Mesendoderm (in vitro differentiated cells): ENCODE measurements around the gene MCRIP2.

Experiments used
- DNase-seq: peaks from one replicate; pipeline ENCODE4 v3.0.0; 2013
- H2AK5ac ChIP-seq: 2 replicates; pipeline ENCODE4 v1.6.1; 2013; ENCODE audit warnings: low read length, inconsistent platforms
- H2BK120ac ChIP-seq: 2 replicates; pipeline ENCODE4 v1.6.1; 2013; ENCODE audit warnings: low read depth, mild to moderate bottlenecking, low read length, moderate library complexity, mixed read lengths
- H2BK15ac ChIP-seq: replicated peaks from 2 replicates; pipeline ENCODE4 v1.6.1; 2013; ENCODE audit warnings: low read depth, mild to moderate bottlenecking, moderate library complexity
- H2BK5ac ChIP-seq: 2 replicates; pipeline ENCODE4 v1.6.1; 2013; ENCODE audit warnings: low read length, inconsistent platforms
- H3K18ac ChIP-seq: 2 replicates; pipeline ENCODE4 v1.6.1; 2013; ENCODE audit warnings: mild to moderate bottlenecking, low read length, mixed read lengths
- H3K23ac ChIP-seq: one replicate; pipeline ENCODE4 v1.6.1; 2013; ENCODE audit warnings: low read length
- H3K27ac ChIP-seq: 2 replicates; pipeline ENCODE4 v1.5.1; 2013; ENCODE audit warnings: low read depth, mild to moderate bottlenecking, inconsistent platforms, low read length, moderate library complexity
- H3K27me3 ChIP-seq: 2 replicates; pipeline ENCODE4 v1.6.1; 2013; ENCODE audit warnings: low read length, control low read depth, mild to moderate bottlenecking, inconsistent platforms; ENCODE audit not compliant: insufficient read depth, poor library complexity
- H3K36me3 ChIP-seq: 2 replicates; pipeline ENCODE4 v1.6.1; 2013; ENCODE audit warnings: low read length, inconsistent platforms; ENCODE audit not compliant: control insufficient read depth, insufficient read depth
- H3K4ac ChIP-seq: one replicate; pipeline ENCODE4 v1.6.1; 2013; ENCODE audit warnings: low read depth, mild to moderate bottlenecking, low read length, moderate library complexity
- H3K4me1 ChIP-seq: 2 replicates; pipeline ENCODE4 v1.6.1; 2013; ENCODE audit warnings: low read depth, low read length, inconsistent platforms; ENCODE audit not compliant: control insufficient read depth
- H3K4me2 ChIP-seq: 2 replicates; pipeline ENCODE4 v1.6.1; 2013; ENCODE audit warnings: low read length
- H3K4me3 ChIP-seq: 2 replicates; pipeline ENCODE4 v1.5.1; 2013; ENCODE audit warnings: mild to moderate bottlenecking, low read length
- H3K56ac ChIP-seq: one replicate; pipeline ENCODE4 v1.6.1; 2013; ENCODE audit warnings: low read length
- H3K79me1 ChIP-seq: 2 replicates; pipeline ENCODE4 v1.6.1; 2013; ENCODE audit warnings: low read length, inconsistent platforms
- H3K79me2 ChIP-seq: 2 replicates; pipeline ENCODE4 v1.6.1; 2013; ENCODE audit warnings: mild to moderate bottlenecking, low read length; ENCODE audit not compliant: control insufficient read depth, insufficient read depth
- H3K9ac ChIP-seq: 2 replicates; pipeline ENCODE4 v1.6.1; 2013; ENCODE audit warnings: low read length, inconsistent platforms
- H4K5ac ChIP-seq: one replicate; pipeline ENCODE4 v1.6.1; 2013; ENCODE audit warnings: low read length
- H4K8ac ChIP-seq: one replicate; pipeline ENCODE4 v1.6.1; 2013; ENCODE audit warnings: low read depth, mild to moderate bottlenecking, control low read depth, low read length, moderate library complexity
- WGBS: extraction: QIAGEN DNeasy Blood & Tissue Kit; methylation state at CpG from one replicate; pipeline ENCODE4 v1.1.7; 2013; ENCODE audit warnings: low lambda C conversion rate, missing lambda C conversion rate; ENCODE audit not compliant: insufficient coverage; ENCODE audit errors: extremely low coverage; 5-methylcytosine and 5-hydroxymethylcytosine counted together

MCRIP2 gene

DNA sequence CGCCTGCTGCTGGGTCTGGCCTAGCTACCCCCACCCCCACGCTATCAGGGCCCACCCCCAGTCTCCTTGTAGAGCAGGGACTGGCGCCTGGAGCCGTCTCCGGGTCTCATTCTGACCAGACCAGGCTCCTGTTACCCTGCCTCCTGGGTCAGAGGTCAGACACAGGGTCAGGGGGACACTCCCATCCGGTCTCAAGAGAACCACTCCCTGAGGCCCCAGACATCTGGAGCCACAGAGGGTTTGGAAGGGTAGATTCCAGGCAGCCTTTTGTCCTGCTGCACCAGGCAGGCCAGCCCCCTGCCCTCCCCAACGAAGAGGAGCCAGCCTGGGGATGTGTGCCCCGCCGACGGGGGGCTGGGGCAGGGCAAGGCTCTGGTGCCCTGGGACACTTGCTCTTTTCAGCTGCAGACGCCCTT lies 11.8 kb upstream of the MCRIP2 start:
- H3K36me3 ChIP-seq = no peaks in the 10 kb centered on the region
- no CpG with 5 or more reads among the region's 11 CpGs for WGBS
- H3K18ac ChIP-seq = no peak overlapping the region
- peak overlapping the region; percentile 41 for H3K27ac ChIP-seq
- no peak overlapping the region for H4K5ac ChIP-seq
- no peak overlapping the region for H3K4ac ChIP-seq
- H3K27me3 ChIP-seq = no peaks in the 10 kb centered on the region
- peak overlapping the region; percentile 77 for H3K56ac ChIP-seq
- peak overlapping the region; percentile 22 for H3K9ac ChIP-seq
- peak; percentile 51 for DNase-seq
- H3K4me2 ChIP-seq = no peak overlapping the region
- no peak overlapping the region for H3K4me3 ChIP-seq
- H2BK5ac ChIP-seq = no peak overlapping the region
- H3K79me2 ChIP-seq = no peaks in the 10 kb centered on the region
- H3K23ac ChIP-seq = no peak overlapping the region
- no peak overlapping the region for H2AK5ac ChIP-seq
- H4K8ac ChIP-seq = no peak overlapping the region
- no peaks in the 10 kb centered on the region for H3K79me1 ChIP-seq
- no peak overlapping the region for H2BK120ac ChIP-seq
- no peak overlapping the region for H2BK15ac ChIP-seq
- peaks cover 6% of the 10 kb centered on the region for H3K4me1 ChIP-seq

DNA sequence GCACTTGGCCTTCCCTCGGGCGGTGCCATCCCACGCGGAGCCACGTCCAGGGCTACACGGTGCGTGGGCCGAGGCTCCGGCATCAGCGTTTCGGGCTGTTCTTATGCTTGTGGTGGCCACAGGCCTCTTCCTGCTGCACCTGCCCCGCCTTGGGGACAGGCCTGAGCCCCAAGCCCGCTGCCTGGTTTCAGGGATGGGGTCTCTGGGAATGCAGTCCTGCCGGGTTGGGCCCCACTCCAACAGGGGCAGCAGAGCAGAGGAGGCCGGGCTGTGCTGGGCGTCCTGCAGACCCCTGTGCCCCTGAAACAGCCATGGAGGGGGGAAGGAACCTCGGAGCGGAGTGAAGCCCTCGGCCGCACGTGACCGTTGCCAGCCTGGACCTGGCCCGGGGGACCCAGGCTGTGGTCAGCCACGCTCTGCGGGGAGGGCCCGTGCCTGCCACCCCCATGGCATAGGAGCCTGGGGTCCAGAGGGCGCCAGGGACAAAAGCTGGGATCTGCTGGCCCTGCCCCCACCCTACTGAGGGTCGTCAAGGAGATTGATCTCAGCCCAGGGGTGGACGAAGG lies 11.3 kb upstream of the MCRIP2 start:
- peak overlapping the region; percentile 45 for H3K9ac ChIP-seq
- WGBS = no CpG with 5 or more reads among the region's 29 CpGs
- no peaks in the 10 kb centered on the region for H3K79me1 ChIP-seq
- no peak overlapping the region for H3K4me3 ChIP-seq
- no peak overlapping the region for H3K18ac ChIP-seq
- H3K36me3 ChIP-seq = no peaks in the 10 kb centered on the region
- no peak overlapping the region for H4K8ac ChIP-seq
- no peak overlapping the region for H3K23ac ChIP-seq
- H3K27me3 ChIP-seq = no peaks in the 10 kb centered on the region
- H4K5ac ChIP-seq = no peak overlapping the region
- H3K56ac ChIP-seq = peak overlapping the region; percentile 77
- H3K4me1 ChIP-seq = peaks cover 6% of the 10 kb centered on the region
- DNase-seq = peak; percentile 8
- peak overlapping the region; percentile 28 for H3K27ac ChIP-seq
- H3K79me2 ChIP-seq = no peaks in the 10 kb centered on the region
- H3K4me2 ChIP-seq = peak overlapping the region; percentile 4
- no peak overlapping the region for H2BK15ac ChIP-seq
- H2BK5ac ChIP-seq = no peak overlapping the region
- no peak overlapping the region for H3K4ac ChIP-seq
- no peak overlapping the region for H2AK5ac ChIP-seq
- no peak overlapping the region for H2BK120ac ChIP-seq

DNA sequence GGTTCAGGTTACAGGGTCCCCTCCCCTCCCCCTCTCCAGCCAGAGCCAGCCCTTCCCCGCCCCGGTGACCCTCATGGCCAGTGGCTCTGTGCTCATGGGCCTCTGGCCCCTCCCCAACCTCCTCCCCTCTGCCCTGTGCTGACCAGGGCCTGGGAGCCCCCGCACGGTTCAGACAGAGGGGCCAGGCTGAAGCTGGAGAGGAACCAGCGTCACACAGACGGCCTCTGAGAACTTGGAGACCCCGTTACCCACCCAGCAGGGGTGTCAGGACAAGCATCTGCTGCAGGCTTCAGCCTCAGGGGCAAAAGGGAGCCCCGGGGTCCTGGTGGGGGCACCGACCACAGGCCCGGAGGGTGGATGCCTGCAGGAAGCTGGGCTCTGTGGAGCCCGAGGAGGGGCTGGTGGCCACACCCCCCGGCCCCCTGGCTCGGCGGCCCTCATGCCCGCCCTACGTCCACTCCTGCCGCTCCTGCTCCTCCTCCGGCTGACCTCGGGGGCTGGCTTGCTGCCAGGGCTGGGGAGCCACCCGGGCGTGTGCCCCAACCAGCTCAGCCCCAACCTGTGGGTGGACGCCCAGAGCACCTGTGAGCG lies 10.7 kb upstream of the MCRIP2 start, which contains the start of gene WFIKKN1:
WFIKKN1 (plus strand) TSS at position 171 of the 591 bp plus-strand sequence; CDS start at position 440, 269 bp downstream.
- Histone ChIP-seq H3K79me2 (no peaks in the 10 kb centered on the region), H2BK120ac (no peak within 1 kb of the TSS), H2BK15ac (no peak within 1 kb of the TSS), H3K36me3 (no peaks in the 10 kb centered on the region), H3K4ac (no peak within 1 kb of the TSS), H3K27me3 (no peaks in the 10 kb centered on the region), H3K18ac (peak within 1 kb of the TSS; percentile 11), H3K56ac (peak within 1 kb of the TSS; percentile 77), H4K5ac (no peak within 1 kb of the TSS), H3K4me2 (peak within 1 kb of the TSS; percentile 31), H3K23ac (peak within 1 kb of the TSS; percentile 66), H3K79me1 (peaks cover 2% of the 10 kb centered on the region), H3K4me3 (no peak within 1 kb of the TSS), H4K8ac (no peak within 1 kb of the TSS), H3K27ac (peak within 1 kb of the TSS; percentile 28), H2AK5ac (no peak within 1 kb of the TSS), H3K9ac (peak within 1 kb of the TSS; percentile 45), H3K4me1 (peaks cover 6% of the 10 kb centered on the region), H2BK5ac (no peak within 1 kb of the TSS)
- WGBS = no CpG with 5 or more reads among the region's 23 CpGs
- DNase-seq = peak; percentile 40

DNA sequence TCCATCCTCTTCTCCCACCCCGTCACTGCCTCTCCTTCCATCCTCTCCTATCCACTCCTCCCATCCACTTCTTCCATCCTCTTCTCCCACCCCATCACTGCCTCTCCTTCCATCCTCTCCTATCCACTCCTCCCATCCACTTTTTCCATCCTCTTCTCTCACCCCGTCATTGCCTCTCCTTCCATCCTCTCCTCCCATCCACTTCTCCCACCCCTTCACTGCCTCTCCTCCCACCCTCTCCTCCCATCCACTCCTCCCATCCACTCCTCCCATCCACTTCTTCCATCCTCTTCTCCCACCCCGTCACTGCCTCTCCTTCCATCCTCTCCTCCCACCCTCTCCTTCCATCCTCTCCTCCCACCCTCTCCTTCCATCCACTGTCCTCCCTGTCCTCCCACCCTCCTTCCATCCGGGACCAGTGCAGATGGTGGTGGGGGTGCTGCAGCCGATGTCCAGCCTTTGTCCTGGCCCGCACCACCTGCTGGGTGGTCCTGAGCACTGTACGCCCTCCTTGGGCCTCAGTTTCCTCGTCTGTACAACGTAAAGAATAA lies 9.7 kb upstream of the MCRIP2 start:
- peaks cover 2% of the 10 kb centered on the region for H3K79me1 ChIP-seq
- no peak overlapping the region for H3K4ac ChIP-seq
- no peak overlapping the region for H2AK5ac ChIP-seq
- H4K5ac ChIP-seq = no peak overlapping the region
- no peak overlapping the region for H3K9ac ChIP-seq
- no peak overlapping the region for H3K4me2 ChIP-seq
- no peak overlapping the region for H2BK15ac ChIP-seq
- H3K56ac ChIP-seq = no peak overlapping the region
- peaks cover 6% of the 10 kb centered on the region for H3K4me1 ChIP-seq
- H2BK5ac ChIP-seq = no peak overlapping the region
- WGBS = no CpG with 5 or more reads among the region's 9 CpGs
- no peak for DNase-seq
- no peak overlapping the region for H3K4me3 ChIP-seq
- H3K36me3 ChIP-seq = no peaks in the 10 kb centered on the region
- H3K27ac ChIP-seq = no peak overlapping the region
- no peaks in the 10 kb centered on the region for H3K27me3 ChIP-seq
- H3K18ac ChIP-seq = no peak overlapping the region
- no peak overlapping the region for H3K23ac ChIP-seq
- no peak overlapping the region for H4K8ac ChIP-seq
- no peaks in the 10 kb centered on the region for H3K79me2 ChIP-seq
- no peak overlapping the region for H2BK120ac ChIP-seq

DNA sequence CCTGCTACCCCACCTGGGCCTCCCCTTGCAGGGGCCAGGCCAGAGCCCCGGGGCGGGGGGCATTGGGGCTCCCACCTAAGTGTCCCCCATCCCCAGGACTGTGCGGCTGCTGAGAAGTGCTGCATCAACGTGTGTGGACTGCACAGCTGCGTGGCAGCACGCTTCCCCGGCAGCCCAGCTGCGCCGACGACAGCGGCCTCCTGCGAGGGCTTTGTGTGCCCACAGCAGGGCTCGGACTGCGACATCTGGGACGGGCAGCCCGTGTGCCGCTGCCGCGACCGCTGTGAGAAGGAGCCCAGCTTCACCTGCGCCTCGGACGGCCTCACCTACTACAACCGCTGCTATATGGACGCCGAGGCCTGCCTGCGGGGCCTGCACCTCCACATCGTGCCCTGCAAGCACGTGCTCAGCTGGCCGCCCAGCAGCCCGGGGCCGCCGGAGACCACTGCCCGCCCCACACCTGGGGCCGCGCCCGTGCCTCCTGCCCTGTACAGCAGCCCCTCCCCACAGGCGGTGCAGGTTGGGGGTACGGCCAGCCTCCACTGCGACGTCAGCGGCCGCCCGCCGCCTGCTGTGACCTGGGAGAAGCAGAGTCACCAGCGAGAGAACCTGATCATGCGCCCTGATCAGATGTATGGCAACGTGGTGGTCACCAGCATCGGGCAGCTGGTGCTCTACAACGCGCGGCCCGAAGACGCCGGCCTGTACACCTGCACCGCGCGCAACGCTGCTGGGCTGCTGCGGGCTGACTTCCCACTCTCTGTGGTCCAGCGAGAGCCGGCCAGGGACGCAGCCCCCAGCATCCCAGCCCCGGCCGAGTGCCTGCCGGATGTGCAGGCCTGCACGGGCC lies 8.9 kb upstream of the MCRIP2 start:
- Histone ChIP-seq H3K9ac (no peak overlapping the region), H2BK15ac (no peak overlapping the region), H3K79me1 (peaks cover 2% of the 10 kb centered on the region), H3K4me3 (no peak overlapping the region), H2BK5ac (no peak overlapping the region), H3K23ac (no peak overlapping the region), H3K27ac (no peak overlapping the region), H2AK5ac (no peak overlapping the region), H3K36me3 (no peaks in the 10 kb centered on the region), H3K4me2 (no peak overlapping the region), H2BK120ac (no peak overlapping the region), H4K5ac (no peak overlapping the region), H3K4ac (no peak overlapping the region), H3K4me1 (peaks cover 8% of the 10 kb centered on the region), H4K8ac (no peak overlapping the region), H3K27me3 (no peaks in the 10 kb centered on the region), H3K18ac (no peak overlapping the region), H3K56ac (no peak overlapping the region), H3K79me2 (no peaks in the 10 kb centered on the region)
- WGBS = no CpG with 5 or more reads among the region's 67 CpGs
- DNase-seq = no peak
